Uterus (tissue), 4 donors: Measurements from ENCODE around the gene ADAMTSL1. TPM values are rescaled to one million over a fixed set of nuclear protein-coding genes. Genes with fewer than 3 reads are reported as not detected.

Experiments
- DNase-seq, 2 donors: peaks; one replicate each; pipeline ENCODE4 v3.0.0-alpha.2; 2019 to 2020
- H3K27ac ChIP-seq, 2 donors: fragments of 200-600 bp; sonication (generic); 1 replicate in 1 of 2; 2 replicates in 1 of 2; pipeline ENCODE4 v1.5.1; 2016 to 2018
- H3K27me3 ChIP-seq, 2 donors: fragments of 200-600 bp; sonication (generic); one replicate each; pipeline ENCODE4 v1.5.1; 2018 to 2019; ENCODE audit warnings: control low read depth in 1 of 2
- H3K36me3 ChIP-seq, 2 donors: fragments of 200-600 bp; sonication (generic); one replicate each; pipeline ENCODE4 v1.5.1; 2019; ENCODE audit warnings: control low read depth in 1 of 2
- H3K4me1 ChIP-seq, 2 donors: fragments of 200-600 bp; sonication (generic); one replicate each; pipeline ENCODE4 v1.5.1; 2018 to 2019; ENCODE audit warnings: control low read depth in 1 of 2
- H3K4me3 ChIP-seq, 2 donors: fragments of 200-600 bp; sonication (generic); 1 replicate in 1 of 2; 2 replicates in 1 of 2; pipeline ENCODE4 v1.5.1; 2018 to 2019; ENCODE audit warnings: mild to moderate bottlenecking in 1 of 2
- H3K9me3 ChIP-seq, 2 donors: fragments of 200-600 bp; sonication (generic); one replicate each; pipeline ENCODE4 v1.5.1; 2019; ENCODE audit warnings: control low read depth in 1 of 2
- CTCF ChIP-seq, 4 experiments: fragments of 200-600 bp in 2 of 4; fragments of 450-650 bp in 2 of 4; sonication (generic) in 2 of 4; IDR thresholded peaks; one replicate each; pipeline ENCODE4 v1.5.1; 2016 to 2019; ENCODE audit warnings: antibody characterized with exemption in 4 of 4, mild to moderate bottlenecking in 2 of 4, moderate library complexity in 1 of 4
- POLR2A ChIP-seq, 2 donors: fragments of 450-650 bp; IDR thresholded peaks; one replicate each; pipeline ENCODE4 v1.6.1; 2016; ENCODE audit warnings: antibody characterized with exemption in 2 of 2, mild to moderate bottlenecking in 1 of 2, moderate library complexity in 1 of 2
- intact Hi-C: fragments of 100-400 bp; cut with DNase I; formaldehyde crosslinking; loops from one replicate; pipeline ENCODE4 v1.15.1; 2023; ENCODE audit warnings: low total_unique reads
- total RNA-seq, 4 donors: library from RNA; depleted of rRNA in 3 of 4; stranded (reverse); fragments of >200 nt in 3 of 4; gene quantifications; one replicate each; pipeline versions ENCODE4 v1.1.0 to v1.2.4, GENCODE V29; 2014 to 2023
- donor health status: DM: yes; HTN: yes; CAD: no.

ADAMTSL1 gene
- total RNA-seq, 4 donors from 2014 or later: 30.0 to 186 (median 138) TPM

- Histone ChIP-seq H3K27ac (peak overlapping the region; percentile 13 to 83), H3K27me3 (no peaks in the 10 kb centered on the region), H3K4me1 (no peaks in the 10 kb centered on the region), H3K36me3 (no peaks in the 10 kb centered on the region), H3K9me3 (no peaks in the 10 kb centered on the region), H3K4me3 (no peak overlapping the region)
- no peak for DNase-seq
- intact Hi-C loops: no loop called here
- TF ChIP-seq CTCF (IDR thresholded peaks at IDR 0.05) (no peak), POLR2A (IDR thresholded peaks at IDR 0.05) (no peak)
Observed at GRCh38 chr9:18848657-18849056, 374.7 kb downstream of the ADAMTSL1 start.

GRCh38 chr9:18849270-18849669 lies 375.3 kb downstream of the ADAMTSL1 start:
- Histone ChIP-seq H3K36me3 (no peaks in the 10 kb centered on the region), H3K27me3 (no peaks in the 10 kb centered on the region), H3K27ac (peak overlapping the region; percentile 13 to 83), H3K4me3 (no peak overlapping the region), H3K4me1 (no peaks in the 10 kb centered on the region), H3K9me3 (no peaks in the 10 kb centered on the region)
- TF ChIP-seq POLR2A (IDR thresholded peaks at IDR 0.05): no peak
- TF ChIP-seq CTCF (IDR thresholded peaks at IDR 0.05): no peak
- DNase-seq: no peak
- intact Hi-C loops: no loop called here

- Histone ChIP-seq H3K27me3 (no peaks in the 10 kb centered on the region), H3K27ac (peak overlapping the region; percentile 41 to 83), H3K4me3 (no peak overlapping the region), H3K36me3 (no peaks in the 10 kb centered on the region), H3K4me1 (no peaks in the 10 kb centered on the region), H3K9me3 (no peaks in the 10 kb centered on the region)
- no peak for DNase-seq
- intact Hi-C loops: no loop called here
- no peak for TF ChIP-seq POLR2A (IDR thresholded peaks at IDR 0.05)
- no peak for TF ChIP-seq CTCF (IDR thresholded peaks at IDR 0.05)
Observed at GRCh38 chr9:18849890-18850677, 376.1 kb downstream of the ADAMTSL1 start.

- DNase-seq: no peak
- Histone ChIP-seq H3K4me1 (no peaks in the 10 kb centered on the region), H3K27me3 (no peaks in the 10 kb centered on the region), H3K27ac (peak overlapping the region in 1 of 2 donors; percentile 83), H3K9me3 (no peaks in the 10 kb centered on the region), H3K4me3 (no peak overlapping the region), H3K36me3 (no peaks in the 10 kb centered on the region)
- no peak for TF ChIP-seq POLR2A (IDR thresholded peaks at IDR 0.05)
- no peak for TF ChIP-seq CTCF (IDR thresholded peaks at IDR 0.05)
- intact Hi-C loops: no loop called here
Observed at GRCh38 chr9:18851069-18851795, 377.3 kb downstream of the ADAMTSL1 start.

GRCh38 chr9:18855656-18856055 lies 381.7 kb downstream of the ADAMTSL1 start:
- TF ChIP-seq POLR2A (IDR thresholded peaks at IDR 0.05): no peak
- TF ChIP-seq CTCF (IDR thresholded peaks at IDR 0.05): no peak
- H3K9me3 ChIP-seq: no peaks in the 10 kb centered on the region
- peak overlapping the region; percentile 32 to 76 for H3K27ac ChIP-seq
- no peak overlapping the region for H3K4me3 ChIP-seq
- H3K27me3 ChIP-seq: no peaks in the 10 kb centered on the region
- intact Hi-C loops: no loop called here
- H3K36me3 ChIP-seq: no peaks in the 10 kb centered on the region
- DNase-seq: peak in 1 of 2 donors; percentile 53
- H3K4me1 ChIP-seq: no peaks in the 10 kb centered on the region
